NCI-H187 (cell line): Measurements from ENCODE around the gene UBE2Q2.
A peak's percentile ranks its signal among the peaks of the same experiment; 100 is the strongest.
"Not testable (repeated sequence)": the region's sequence is repeated elsewhere in the genome, so short reads cannot be mapped to it uniquely, and the experiment has no call there.

Source experiments
- DNase-seq, 2 experiments: peaks; one replicate each; lab custom pipeline; 2025; lab: John Stamatoyannopoulos, UW

UBE2Q2 gene

DNA sequence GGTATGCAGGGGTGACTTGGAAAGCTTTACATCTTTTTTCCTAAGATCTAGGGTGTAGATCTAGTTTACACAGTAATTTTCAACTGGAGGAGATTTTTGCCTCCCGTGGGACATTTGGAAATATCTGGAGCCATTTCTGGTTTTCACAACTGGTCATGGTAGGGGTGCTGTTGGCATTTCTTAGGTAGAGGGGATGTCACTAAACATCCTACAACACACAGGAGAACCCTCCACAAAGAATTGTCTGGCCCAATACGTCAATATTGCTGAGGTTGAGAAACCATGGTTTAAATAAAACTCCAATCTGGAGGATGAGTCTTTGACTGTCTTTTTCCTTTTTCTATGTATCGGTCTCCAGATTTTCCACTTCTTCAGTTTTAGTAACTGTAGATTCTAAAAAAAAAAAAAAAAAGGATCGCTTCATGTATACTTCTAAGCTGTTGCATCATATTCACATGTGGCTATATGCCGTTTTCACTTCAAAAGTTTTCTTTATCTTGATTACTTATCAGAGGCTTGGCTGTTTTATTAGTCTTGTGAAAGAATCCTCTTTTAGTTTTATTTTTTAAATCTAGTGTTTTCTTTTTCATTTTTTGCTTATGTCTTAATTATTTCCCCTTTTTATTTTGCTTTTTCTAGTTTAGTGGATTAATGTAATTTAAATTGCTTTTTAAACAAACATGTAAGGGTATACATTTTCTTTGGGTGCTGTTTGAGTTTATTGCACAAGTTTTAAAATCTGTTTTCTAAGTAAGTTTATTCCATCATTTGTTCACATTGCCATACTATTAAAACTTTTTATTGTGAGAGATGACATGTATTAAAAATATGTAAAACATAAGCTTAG, 21.2 kb downstream of the UBE2Q2 start:
- no peak for DNase-seq

DNA sequence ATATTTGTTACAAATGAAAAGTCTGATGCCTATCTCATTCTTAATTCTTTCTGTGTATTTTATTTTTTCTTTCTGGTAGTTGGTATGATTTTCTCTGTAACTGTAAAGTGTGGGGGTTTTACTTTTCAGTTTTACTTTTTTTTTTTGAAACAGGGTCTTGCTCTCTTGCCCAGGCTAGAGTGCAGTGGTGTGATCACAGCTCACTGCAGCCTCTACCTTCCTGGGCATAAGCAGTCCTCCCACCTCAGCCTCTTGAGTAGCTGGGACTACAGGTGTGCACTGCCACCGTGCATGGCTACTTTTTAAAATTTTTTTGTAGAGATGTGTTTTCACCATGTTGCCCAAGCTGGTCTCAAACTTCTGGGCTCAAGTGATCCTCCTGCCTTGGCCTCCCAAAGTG, 22.8 kb downstream of the UBE2Q2 start:
- not testable (repeated sequence) for DNase-seq

DNA sequence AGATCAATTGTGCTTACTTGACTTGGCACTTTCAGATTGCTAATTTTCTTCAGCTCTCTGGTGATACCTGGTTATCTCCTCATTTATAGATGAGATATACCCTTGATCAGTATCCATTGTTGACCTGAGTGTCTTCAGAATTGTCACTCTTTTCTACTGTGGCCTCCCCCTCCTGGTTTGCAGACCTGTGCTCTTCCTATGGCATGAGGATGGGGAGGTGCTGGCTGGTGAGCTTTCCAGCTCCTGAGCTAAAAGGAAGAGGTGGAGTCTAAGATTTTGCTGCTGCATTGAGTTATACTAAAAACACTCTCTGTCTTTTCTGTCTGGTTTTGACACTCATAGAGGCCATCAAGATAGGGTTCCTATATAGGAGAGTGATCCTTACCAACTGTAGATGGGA, 23.7 kb downstream of the UBE2Q2 start:
- no peak for DNase-seq

DNA sequence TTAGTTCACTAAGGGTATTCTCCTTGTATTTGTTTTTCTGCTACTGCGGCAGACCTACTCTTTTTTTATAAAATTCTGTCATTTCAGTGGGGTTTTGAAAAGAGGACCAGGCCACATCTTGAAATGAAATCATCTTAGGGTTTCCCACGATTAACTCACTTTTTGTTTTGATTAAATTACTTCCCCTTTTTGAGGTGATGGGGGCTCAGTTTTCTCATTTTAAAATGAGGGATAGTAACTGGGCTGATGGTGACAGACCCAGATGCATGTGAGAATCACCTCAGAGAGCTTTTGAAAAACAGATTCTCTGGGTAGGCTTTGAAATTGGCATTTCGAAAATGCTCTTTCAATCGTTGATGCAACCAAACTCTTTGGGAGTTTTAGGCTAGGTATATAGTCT, 24.2 kb downstream of the UBE2Q2 start:
- no peak for DNase-seq

DNA sequence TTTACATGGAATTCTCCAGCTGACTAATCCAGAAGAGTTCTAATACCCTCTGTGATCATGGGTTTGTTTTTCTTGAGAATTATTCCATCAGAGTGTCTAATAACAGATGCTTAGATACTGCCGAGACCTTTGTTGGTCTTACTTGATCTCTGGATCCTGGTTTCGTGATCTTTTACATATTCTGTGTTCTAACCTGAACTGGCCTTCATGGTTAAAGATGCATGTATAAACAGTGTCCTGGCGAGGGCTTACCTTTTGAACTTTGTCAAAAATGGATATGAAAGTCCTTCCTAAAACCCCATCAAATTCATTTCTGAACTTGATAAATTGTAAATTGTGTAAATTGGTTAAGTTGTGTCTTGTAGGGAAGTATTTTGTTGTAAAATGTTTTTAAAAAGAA, 24.8 kb downstream of the UBE2Q2 start:
- no peak for DNase-seq

DNA sequence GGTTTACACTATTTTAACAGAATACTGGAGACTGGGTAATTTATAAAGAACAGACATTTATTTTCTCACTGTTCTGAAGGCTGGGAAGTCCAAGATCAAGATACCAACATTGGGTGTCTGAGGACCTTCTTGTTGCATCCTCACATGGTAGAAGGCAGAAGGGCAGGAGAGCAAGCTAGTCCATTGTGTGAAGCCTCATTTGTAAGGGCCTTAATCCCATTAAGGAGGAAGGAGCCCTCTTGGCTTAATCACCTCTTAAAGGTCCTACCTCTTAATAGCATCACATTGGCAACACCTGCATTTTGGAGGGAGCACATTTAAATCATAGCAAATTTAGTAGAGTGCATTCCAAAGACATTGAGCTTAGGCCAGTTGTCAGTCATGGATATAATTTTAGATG, 26.2 kb downstream of the UBE2Q2 start:
- DNase-seq = no peak

DNA sequence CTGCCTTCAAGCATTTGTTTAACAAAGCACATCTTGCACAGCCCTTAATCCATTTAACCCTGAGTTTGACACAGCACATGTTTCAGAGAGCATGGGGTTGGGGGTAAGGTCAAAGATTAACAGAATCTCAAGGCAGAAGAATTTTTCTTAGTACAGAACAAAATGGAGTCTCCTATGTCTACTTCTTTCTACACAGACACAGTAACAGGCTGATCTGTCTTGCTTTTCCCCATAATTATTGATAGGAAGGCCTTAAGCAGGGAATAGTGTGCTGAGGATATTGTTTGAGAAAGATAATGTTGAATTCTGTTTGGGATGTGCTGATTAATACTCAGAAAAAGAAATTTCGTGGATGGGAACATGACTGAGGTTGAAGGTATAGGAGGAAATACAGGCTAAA, 28.3 kb downstream of the UBE2Q2 start:
- not testable (repeated sequence) for DNase-seq

DNA sequence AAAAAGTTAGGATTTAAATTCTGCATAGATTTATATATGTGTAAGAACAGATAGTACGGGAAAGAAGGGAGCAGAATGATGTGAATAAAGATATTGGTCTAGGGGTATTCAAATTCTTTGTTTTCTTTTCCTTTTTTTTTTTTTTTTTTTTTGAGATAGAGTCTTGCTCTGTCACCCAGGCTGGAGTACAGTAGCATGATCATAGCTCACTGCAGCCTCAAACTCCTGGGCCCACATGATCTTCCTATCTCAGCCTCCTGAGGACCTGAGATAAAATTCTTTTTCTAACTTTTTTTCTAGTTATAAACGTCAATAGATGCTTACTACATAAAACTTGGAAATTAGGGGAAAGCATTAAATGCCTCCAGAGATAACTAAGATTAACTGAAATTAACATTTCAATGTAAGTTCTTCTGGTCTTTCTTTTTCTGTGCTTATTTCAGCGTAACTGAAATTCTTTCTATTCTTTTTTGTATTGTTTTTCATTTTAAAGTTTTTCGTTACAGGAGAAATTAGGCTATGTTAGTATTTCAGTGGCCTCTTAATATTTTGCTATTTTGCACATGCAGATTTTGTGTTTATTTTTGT, 29.2 kb downstream of the UBE2Q2 start:
- DNase-seq = no peak

DNA sequence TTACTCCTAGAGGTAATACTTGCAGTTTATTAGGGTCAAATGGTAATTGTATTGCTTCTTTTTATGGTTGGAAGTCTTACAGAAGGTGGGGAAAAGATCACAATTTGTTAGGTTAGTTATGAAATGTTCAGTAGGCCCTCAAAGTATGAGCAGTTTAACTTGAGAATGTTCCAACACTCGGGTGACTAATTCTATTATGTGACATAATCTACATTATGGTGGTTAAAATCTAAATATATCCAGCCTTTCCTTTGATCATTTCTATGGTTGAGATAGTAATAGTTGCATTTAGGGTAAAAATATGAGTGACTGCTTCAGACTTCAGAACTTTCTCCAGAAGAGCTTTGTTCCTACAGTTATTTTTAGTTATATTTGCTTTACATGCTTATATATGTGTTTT, 40.8 kb downstream of the UBE2Q2 start:
- no peak for DNase-seq

DNA sequence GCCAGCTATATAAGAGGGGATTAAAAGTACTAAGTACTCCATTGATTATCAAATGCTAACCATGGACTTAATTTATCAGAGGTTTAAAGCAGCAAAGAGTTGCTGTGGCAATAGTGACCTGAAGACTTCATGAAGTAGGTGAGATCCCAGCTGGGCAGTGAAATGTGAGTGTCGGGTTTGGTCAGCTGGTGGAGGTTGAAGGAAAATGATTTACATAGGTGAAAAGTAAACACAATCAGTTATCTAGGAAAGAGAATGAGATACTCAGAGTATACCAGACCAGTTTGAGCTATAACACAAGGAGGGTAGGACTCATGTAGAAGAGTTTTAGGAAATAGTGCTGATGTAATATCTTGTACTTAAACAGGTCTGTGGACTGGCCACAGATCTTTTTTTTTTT, 43.9 kb downstream of the UBE2Q2 start:
- DNase-seq = no peak

DNA sequence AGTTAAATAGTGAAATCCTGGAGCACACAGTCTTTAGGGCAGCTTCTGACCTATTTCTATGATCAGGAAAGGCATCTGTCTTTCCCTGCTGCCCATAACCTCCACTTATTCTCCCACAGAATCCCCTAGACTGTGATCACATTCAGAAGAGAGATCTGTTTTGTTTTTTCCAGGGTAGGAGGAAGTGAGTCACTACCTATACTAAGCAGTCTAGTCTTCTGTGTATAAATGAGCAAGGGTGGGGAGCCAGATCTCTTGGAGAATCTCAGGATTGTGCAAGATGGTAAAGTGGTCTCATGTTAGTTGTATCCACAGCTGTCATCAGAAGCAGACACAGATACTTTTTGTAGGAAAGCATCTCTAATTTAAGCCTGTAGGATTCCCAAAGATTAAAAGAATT, 48.6 kb downstream of the UBE2Q2 start:
- DNase-seq = no peak

DNA sequence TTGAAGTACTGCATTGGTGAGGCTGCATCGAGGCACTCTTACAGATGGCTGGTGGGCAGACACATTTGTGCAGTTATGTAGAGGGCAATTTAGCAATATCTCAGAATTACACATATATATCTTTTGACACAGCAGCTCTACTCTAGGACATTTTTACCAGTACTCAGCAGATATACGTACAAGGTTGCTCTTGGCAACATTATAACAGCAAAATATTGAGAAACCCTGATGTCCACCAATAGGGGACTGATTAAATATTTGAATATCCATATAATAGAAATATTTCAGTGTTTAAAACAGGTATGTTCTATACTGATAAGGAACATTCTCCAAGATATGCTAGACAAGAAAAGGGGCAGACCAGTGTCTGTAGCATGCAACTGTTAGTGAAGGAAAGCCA, 52.5 kb downstream of the UBE2Q2 start:
- DNase-seq = no peak

DNA sequence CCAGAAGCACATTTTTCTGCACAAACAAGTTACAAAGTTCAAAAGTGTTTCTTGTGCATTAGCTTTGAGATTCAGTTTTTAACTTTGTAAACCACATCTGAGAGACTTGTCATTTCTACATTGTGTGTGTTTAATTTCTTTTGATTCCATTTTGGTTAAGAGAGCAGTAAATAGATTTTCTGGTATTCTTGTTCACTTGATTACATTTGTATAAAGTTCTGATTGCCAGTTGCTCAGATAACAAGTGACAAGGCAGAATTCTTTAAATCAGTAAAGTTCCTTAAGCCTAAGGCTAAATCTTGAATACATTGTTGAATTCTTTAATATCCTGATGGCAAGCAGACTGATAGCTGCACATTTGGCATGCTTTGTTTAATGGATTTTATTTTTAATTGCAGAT, 57.3 kb downstream of the UBE2Q2 start:
- no peak for DNase-seq

DNA sequence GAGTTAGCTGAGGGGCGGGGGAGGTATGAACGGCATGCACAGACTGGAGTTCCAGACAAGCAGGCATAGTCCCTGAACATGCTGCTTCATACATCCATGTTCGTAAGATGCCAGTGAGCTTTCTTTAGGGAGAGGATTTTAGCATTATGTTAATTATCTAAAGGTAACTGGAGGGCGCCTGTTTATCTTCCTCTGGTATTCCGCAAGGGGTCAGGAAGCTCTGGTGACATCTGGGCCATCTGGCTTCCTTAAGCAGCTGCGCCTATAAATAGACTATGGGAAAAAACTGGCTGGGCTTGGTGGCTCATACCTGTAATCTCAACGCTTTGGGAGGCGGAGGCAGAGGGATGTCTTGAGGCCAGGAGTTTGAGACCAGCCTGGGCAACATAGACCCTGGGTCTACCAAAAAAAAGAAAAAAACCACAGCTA, 58.9 kb downstream of the UBE2Q2 start:
- no peak for DNase-seq

DNA sequence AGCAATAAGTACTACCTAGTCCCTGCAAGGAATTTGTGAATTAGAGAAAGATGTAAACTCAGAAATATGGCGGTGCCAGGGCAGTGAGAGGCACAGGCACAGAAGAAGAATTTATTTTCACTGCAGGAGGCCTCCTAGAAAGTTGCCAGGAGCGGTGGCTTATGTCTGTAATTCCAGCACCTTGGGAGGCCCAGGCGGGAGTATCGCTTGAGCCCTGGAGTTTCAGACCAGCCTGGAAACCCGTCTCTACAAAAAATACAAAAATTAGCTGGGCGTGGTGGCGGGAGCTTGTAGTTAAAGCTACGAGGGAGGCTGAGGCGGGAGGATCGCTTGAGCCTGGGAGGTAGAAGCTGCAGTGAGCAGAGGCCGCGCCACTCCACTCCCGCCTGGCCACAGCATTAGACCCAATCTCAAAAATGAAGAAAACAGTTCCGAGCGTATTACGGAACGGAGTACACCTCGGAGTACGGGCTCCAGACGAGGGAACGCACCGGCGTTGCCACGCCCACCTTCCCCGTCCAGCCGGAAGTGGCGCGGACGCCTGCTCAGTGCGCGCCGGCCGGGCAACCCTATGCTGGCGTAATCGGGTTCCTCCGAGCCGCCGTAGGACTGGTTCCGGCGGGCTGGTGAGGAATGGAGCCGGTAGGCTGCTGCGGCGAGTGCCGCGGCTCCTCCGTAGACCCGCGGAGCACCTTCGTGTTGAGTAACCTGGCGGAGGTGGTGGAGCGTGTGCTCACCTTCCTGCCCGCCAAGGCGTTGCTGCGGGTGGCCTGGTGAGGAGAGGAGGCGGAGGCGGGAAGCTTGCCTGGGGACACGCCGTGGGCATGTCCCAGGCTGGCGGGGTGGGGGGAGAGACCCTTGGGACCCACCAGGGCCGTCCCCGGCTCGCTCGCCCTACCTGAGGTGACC, 60.3 kb downstream of the UBE2Q2 start, which contains the start of gene FBXO22:
TSS of gene FBXO22 (plus strand) at position 548 of the 909 bp plus-strand sequence. CDS start at position 634, 86 bp downstream.
- DNase-seq = peak; percentile 41 to 63

DNA sequence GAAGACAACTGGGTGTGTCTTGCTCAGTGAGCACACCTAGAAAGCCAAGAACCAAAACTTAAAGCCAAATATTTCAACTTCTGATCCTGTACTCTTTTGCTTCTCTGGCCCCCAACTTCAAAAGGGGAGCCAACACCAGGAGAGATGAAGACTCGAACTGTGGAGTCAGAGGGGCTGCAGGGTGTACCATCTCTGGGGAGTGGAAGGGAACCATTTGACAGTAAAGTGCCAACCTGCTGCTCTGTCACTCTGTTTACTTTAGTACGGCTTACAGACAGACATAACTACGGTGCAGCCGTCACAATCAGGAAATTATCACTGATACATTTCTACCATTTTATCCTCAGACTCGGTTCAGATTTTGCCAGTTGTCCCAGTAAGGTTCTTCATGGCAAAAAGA, 62.0 kb downstream of the UBE2Q2 start:
- no peak for DNase-seq

DNA sequence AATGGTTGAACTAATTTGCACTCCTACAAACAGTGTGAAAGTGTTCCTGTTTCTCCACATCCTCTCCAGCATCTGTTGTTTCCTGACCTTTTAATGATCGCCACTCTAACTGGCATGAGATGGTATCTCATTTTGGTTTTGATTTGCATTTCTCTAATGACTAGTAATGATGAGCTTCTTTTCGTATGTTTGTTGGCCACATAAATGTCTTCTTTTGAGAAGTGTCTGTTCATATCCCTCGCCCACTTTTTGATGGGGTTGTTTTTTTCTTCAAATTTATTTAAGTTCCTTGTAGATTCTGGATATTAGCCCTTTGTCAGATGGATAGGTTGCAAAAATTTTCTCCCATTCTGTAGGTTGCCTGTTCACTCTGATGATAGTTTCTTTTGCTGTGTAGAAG, 67.1 kb downstream of the UBE2Q2 start:
- not testable (repeated sequence) for DNase-seq

DNA sequence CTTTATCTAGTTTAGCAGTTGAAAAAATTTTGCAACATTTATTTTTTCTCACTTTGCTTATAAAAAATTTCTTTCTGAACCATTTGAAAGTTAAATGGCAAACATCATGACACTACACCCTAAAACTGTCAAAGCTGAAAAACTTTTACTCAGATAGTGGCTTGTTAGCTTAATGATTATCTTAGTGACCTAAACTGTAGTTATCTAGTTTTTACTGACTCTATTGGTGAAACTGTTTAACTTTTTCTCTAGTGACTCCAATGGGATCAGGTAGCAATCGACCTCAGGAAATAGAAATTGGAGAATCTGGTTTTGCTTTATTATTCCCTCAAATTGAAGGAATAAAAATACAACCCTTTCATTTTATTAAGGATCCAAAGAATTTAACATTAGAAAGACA, 73.7 kb downstream of the UBE2Q2 start:
- DNase-seq = no peak

DNA sequence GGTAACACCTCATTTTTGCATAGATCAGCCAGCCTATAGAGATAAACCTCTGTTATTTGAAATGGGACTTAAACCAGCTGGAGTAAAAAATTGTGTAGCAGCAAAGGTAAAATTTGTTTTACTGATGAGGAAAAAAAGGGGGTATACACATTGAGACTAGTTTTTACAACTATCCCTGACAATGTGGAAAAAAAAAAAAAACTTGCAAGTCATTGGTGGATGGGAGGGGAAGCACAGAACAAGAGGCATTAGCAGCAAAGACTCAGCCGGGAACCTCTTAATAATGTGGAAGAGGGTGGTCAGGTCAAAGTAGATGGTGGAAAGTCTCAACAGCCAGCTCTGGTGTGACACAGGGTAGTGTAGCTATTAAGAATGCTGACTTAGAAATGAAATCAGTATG, 74.9 kb downstream of the UBE2Q2 start:
- no peak for DNase-seq

DNA sequence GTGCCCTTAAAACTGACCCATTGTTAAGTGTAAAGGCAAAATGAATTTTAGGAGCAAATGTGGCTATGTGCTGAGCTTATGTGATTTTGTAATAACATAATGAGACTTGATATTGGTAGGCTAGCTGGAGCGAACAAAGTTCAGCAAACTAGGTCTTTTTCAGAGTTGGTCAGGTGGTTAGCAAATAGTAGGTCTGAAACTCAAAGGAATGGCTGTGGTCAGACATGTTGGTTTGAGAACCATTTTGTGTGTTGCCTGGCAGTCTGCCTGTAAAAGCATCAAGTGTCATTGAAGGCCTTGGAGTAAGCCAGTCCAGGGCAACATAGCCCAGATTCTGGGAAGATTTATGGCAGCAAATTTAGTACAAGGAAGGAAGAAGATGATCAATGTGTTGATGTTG, 76.8 kb downstream of the UBE2Q2 start:
- DNase-seq = no peak

DNA sequence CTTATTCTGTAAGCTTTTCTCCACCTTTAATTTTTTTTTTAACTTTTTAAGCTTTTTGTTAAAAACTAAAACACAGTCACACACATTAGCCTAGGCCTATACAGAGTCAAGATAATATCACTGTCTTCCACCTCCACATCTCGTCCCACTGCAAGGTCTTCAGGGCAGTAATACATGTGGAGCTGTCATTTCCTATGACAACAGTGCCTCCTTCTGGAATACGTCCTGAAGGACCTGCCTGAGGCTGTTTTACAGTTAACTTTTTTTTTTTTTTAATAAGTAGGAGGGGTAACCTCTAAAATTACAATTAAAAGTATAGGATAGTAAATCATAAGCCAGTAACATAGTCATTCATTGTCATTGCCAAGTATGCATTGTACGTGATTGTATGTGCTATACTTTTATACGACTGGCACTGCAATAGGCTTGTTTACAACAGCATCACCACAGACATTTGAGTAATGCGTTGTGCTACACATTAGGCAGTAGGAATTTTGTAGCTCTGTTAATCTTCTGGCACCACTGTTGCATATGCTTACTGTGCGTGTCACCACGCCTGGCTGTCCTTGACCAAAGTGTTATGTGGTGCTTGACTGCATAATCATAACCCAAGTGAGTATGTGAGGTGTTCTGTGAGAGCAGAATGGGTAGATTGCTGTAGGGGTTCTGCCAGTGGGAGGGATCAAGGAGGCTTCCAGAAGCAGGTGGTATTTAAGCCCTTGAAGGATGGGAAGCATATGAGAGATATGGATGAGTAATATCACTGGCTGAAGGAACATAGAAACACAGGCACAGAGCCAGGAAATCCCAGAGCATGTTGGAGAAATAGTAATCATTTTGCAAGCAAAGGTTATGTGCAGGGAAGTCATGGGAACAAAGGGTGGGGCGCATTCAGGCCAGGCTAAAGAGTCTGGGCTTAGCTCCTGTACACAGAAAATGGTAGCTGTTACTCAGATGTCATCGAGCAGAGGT, 78.8 kb downstream of the UBE2Q2 start:
- no peak for DNase-seq
